H9 (cell line): Measurements from ENCODE around the gene WDR17. TPM values are rescaled to one million over a fixed set of nuclear protein-coding genes. Genes with fewer than 3 reads are reported as not detected.

Source experiments
- DNase-seq: peaks from one replicate; pipeline ENCODE4 v3.0.0-alpha.2; 2017
- H2AFZ ChIP-seq: one replicate; pipeline ENCODE4 v1.6.1; 2013; ENCODE audit warnings: mild to moderate bottlenecking, low read length, control low read depth, moderate library complexity
- H2AK5ac ChIP-seq: 2 replicates; pipeline ENCODE4 v1.6.1; 2013; ENCODE audit warnings: low read length, control low read depth, mixed read lengths; ENCODE audit not compliant: insufficient read length
- H2BK120ac ChIP-seq: one replicate; pipeline ENCODE4 v1.6.1; 2013; ENCODE audit warnings: low read depth, mild to moderate bottlenecking, low read length, control low read depth, inconsistent platforms; ENCODE audit not compliant: poor library complexity, severe bottlenecking
- H2BK12ac ChIP-seq: 2 replicates; pipeline ENCODE4 v1.6.1; 2013; ENCODE audit warnings: low read length, control low read depth, mixed read lengths, low read depth; ENCODE audit not compliant: insufficient read length
- H2BK15ac ChIP-seq: 2 replicates; pipeline ENCODE4 v1.6.1; 2013; ENCODE audit warnings: low read depth, low read length, control low read depth
- H2BK20ac ChIP-seq: one replicate; pipeline ENCODE4 v1.6.1; 2013; ENCODE audit warnings: low read depth, mild to moderate bottlenecking, low read length, control low read depth, inconsistent platforms; ENCODE audit not compliant: poor library complexity, severe bottlenecking
- H2BK5ac ChIP-seq: 2 replicates; pipeline ENCODE4 v1.6.1; 2013; ENCODE audit warnings: low read length, control low read depth, mixed read lengths; ENCODE audit not compliant: insufficient read length
- H3K14ac ChIP-seq: 2 replicates; pipeline ENCODE4 v1.6.1; 2013; ENCODE audit warnings: low read length, control low read depth; ENCODE audit not compliant: insufficient read depth
- H3K18ac ChIP-seq: 2 replicates; pipeline ENCODE4 v1.6.1; 2013; ENCODE audit warnings: low read depth, mild to moderate bottlenecking, mixed read lengths, low read length, control low read depth; ENCODE audit not compliant: insufficient read length
- H3K23ac ChIP-seq: 2 replicates; pipeline ENCODE4 v1.6.1; 2013; ENCODE audit warnings: low read length, control low read depth, mixed read lengths, low read depth; ENCODE audit not compliant: insufficient read length
- H3K23me2 ChIP-seq: 2 replicates; pipeline ENCODE4 v1.6.1; 2013; ENCODE audit warnings: low read depth, mild to moderate bottlenecking, mixed read lengths, low read length, control low read depth; ENCODE audit not compliant: insufficient read length, poor library complexity, severe bottlenecking
- H3K27ac ChIP-seq: 2 replicates; pipeline ENCODE4 v1.5.1; 2013; ENCODE audit warnings: low read length, control low read depth, mixed read lengths, low read depth; ENCODE audit not compliant: insufficient read length
- H3K27me3 ChIP-seq: 2 replicates; pipeline ENCODE4 v1.6.1; 2013; ENCODE audit warnings: low read length, control low read depth, inconsistent platforms; ENCODE audit not compliant: insufficient read depth
- H3K4ac ChIP-seq: 2 replicates; pipeline ENCODE4 v1.6.1; 2013; ENCODE audit warnings: low read depth, mild to moderate bottlenecking, control low read depth, inconsistent platforms, low read length, moderate library complexity
- H3K4me1 ChIP-seq: 2 replicates; pipeline ENCODE4 v1.6.1; 2013; ENCODE audit warnings: low read length, control low read depth, inconsistent platforms; ENCODE audit not compliant: insufficient read depth
- H3K4me2 ChIP-seq: 2 replicates; pipeline ENCODE4 v1.6.1; 2013; ENCODE audit warnings: low read length, control low read depth, mixed read lengths; ENCODE audit not compliant: insufficient read length, insufficient read depth
- H3K56ac ChIP-seq: 2 replicates; pipeline ENCODE4 v1.6.1; 2013; ENCODE audit warnings: low read depth, mild to moderate bottlenecking, mixed read lengths, low read length, control low read depth; ENCODE audit not compliant: insufficient read length
- H3K79me1 ChIP-seq: 2 replicates; pipeline ENCODE4 v1.6.1; 2013; ENCODE audit warnings: low read depth, mild to moderate bottlenecking, moderate library complexity, low read length, control low read depth, inconsistent platforms; ENCODE audit not compliant: insufficient read depth, poor library complexity, severe bottlenecking
- H3K79me2 ChIP-seq: 2 replicates; pipeline ENCODE4 v1.6.1; 2013; ENCODE audit warnings: low read length, control low read depth, inconsistent platforms; ENCODE audit not compliant: insufficient read depth
- H3K9ac ChIP-seq: 2 replicates; pipeline ENCODE4 v1.6.1; 2013; ENCODE audit warnings: low read length, control low read depth, mixed read lengths; ENCODE audit not compliant: insufficient read length; ENCODE audit errors: extremely low read depth
- H3K9me3 ChIP-seq: one replicate; pipeline ENCODE4 v1.6.1; 2013; ENCODE audit warnings: low read depth, low read length, inconsistent platforms; ENCODE audit not compliant: control insufficient read depth
- H3T11ph ChIP-seq: one replicate; pipeline ENCODE4 v1.6.1; 2013; ENCODE audit warnings: mild to moderate bottlenecking, low read length, control low read depth, inconsistent platforms
- H4K20me1 ChIP-seq: one replicate; pipeline ENCODE4 v1.6.1; 2013; ENCODE audit not compliant: control insufficient read depth, insufficient read length, insufficient read depth
- H4K5ac ChIP-seq: 2 replicates; pipeline ENCODE4 v1.6.1; 2013; ENCODE audit warnings: low read depth, mild to moderate bottlenecking, mixed read lengths, low read length, control low read depth; ENCODE audit not compliant: insufficient read length
- H4K8ac ChIP-seq: replicated peaks from 2 replicates; pipeline ENCODE4 v1.6.1; 2013; ENCODE audit warnings: low read length, control low read depth, mixed read lengths, low read depth; ENCODE audit not compliant: insufficient read length
- H4K91ac ChIP-seq: 2 replicates; pipeline ENCODE4 v1.6.1; 2013; ENCODE audit warnings: low read depth, mild to moderate bottlenecking, moderate library complexity, mixed read lengths, low read length, control low read depth; ENCODE audit not compliant: insufficient read length
- H3K27ac Mint-ChIP-seq, 3 experiments: 2 replicates in 2 of 3; 3 replicates in 1 of 3; pipeline ENCODE4 v1.8.0; 2020 to 2021; ENCODE audit warnings: mixed read lengths in 3 of 3, mild to moderate bottlenecking in 1 of 3, moderate library complexity in 1 of 3
- H3K27me3 Mint-ChIP-seq: 2 replicates; pipeline ENCODE4 v1.8.0; 2021; ENCODE audit warnings: low read depth, mild to moderate bottlenecking, moderate library complexity, mixed read lengths
- H3K36me3 Mint-ChIP-seq, 3 experiments: 2 replicates in 2 of 3; 3 replicates in 1 of 3; pipeline ENCODE4 v1.8.0; 2020 to 2021; ENCODE audit warnings: low read depth in 3 of 3, mixed read lengths in 3 of 3; ENCODE audit not compliant: insufficient read depth in 1 of 3
- H3K4me1 Mint-ChIP-seq, 2 experiments: 2 replicates each; pipeline ENCODE4 v1.8.0; 2020; ENCODE audit warnings: mixed read lengths in 2 of 2
- H3K4me3 Mint-ChIP-seq, 2 experiments: 2 replicates in 1 of 2; 3 replicates in 1 of 2; pipeline ENCODE4 v1.8.0; 2020 to 2021; ENCODE audit warnings: mild to moderate bottlenecking in 2 of 2, mixed read lengths in 2 of 2, moderate library complexity in 1 of 2
- H3K9me3 Mint-ChIP-seq, 2 experiments: 2 replicates in 1 of 2; 3 replicates in 1 of 2; pipeline ENCODE4 v1.8.0; 2020; ENCODE audit warnings: mild to moderate bottlenecking in 2 of 2, mixed read lengths in 2 of 2, moderate library complexity in 1 of 2
- CTCF ChIP-seq: fragments of 200-600 bp; sonication (generic); conservative IDR thresholded peaks from 3 replicates; pipeline ENCODE4 v1.8.0; 2021; ENCODE audit warnings: antibody characterized with exemption, mild to moderate bottlenecking
- WGBS: extraction: QIAGEN DNeasy Blood & Tissue Kit; methylation state at CpG from one replicate; pipeline ENCODE4 v1.1.7; 2013; ENCODE audit warnings: missing lambda C conversion rate, low lambda C conversion rate, mixed read lengths; ENCODE audit not compliant: insufficient read length; ENCODE audit errors: extremely low coverage; 5-methylcytosine and 5-hydroxymethylcytosine counted together
- total RNA-seq: library from RNA; stranded (reverse); gene quantifications from 2 replicates; pipeline ENCODE4 v1.2.1, GENCODE V29; 2021

WDR17 gene
- total RNA-seq, 1 experiment from 2014 or later = 2.6 TPM

GRCh38 chr4:176226736-176227135, 161.1 kb downstream of the WDR17 start:
- Histone ChIP-seq H3K27ac (no peak overlapping the region), H3K9me3 (no peaks in the 10 kb centered on the region), H2BK5ac (no peak overlapping the region), H3T11ph (no peak overlapping the region), H2BK120ac (no peak overlapping the region), H3K9ac (no peak overlapping the region), H4K8ac (no peak overlapping the region), H3K4me2 (no peak overlapping the region), H2AFZ (no peak overlapping the region), H3K56ac (no peak overlapping the region), H3K23me2 (no peaks in the 10 kb centered on the region), H3K18ac (no peak overlapping the region), H3K79me1 (no peaks in the 10 kb centered on the region), H4K91ac (no peak overlapping the region), H3K27me3 (no peaks in the 10 kb centered on the region), H2BK20ac (no peak overlapping the region), H2AK5ac (no peak overlapping the region), H3K4me1 (no peaks in the 10 kb centered on the region), H4K20me1 (no peaks in the 10 kb centered on the region), H2BK15ac (no peak overlapping the region), H4K5ac (no peak overlapping the region), H3K4ac (no peak overlapping the region), H2BK12ac (no peak overlapping the region), H3K23ac (no peak overlapping the region), H3K79me2 (no peaks in the 10 kb centered on the region), H3K14ac (no peak overlapping the region)
- Mint-ChIP-seq H3K36me3 (no peaks in the 10 kb centered on the region), H3K27me3 (no peaks in the 10 kb centered on the region), H3K9me3 (no peaks in the 10 kb centered on the region), H3K4me3 (no peak overlapping the region), H3K27ac (peak overlapping the region in 1 of 3 experiments; percentile 71; a peak in 1 of 7 replicates), H3K4me1 (peaks cover 0 to 5% of the 10 kb centered on the region in 2 experiments; a peak in 2 of 4 replicates)
- WGBS = no CpG with 5 or more reads among the region's 5 CpGs
- TF ChIP-seq CTCF = no peak
- DNase-seq = no peak
